HG03432 (cell line): ENCODE results near the gene MVD.
"Not testable (repeated sequence)": the region's sequence is repeated elsewhere in the genome, so short reads cannot be mapped to it uniquely, and the experiment has no call there.

Source experiments
- ATAC-seq: cut with Tn5 transposase; IDR thresholded peaks from one replicate; pipeline ENCODE4 v1.9.1; 2021; ENCODE audit warnings: mild to moderate bottlenecking, moderate library complexity; ENCODE audit not compliant: unreplicated experiment

The MVD gene

GRCh38 chr16:88685156-88686061, 22.5 kb upstream of the MVD start:
- ATAC-seq: no peak

- no peak for ATAC-seq
Observed at GRCh38 chr16:88684569-88685155, 21.8 kb upstream of the MVD start.

GRCh38 chr16:88681709-88682451, 19.0 kb upstream of the MVD start:
- peak; percentile 70 for ATAC-seq

GRCh38 chr16:88681084-88681680, 18.3 kb upstream of the MVD start:
- peak; percentile 15 for ATAC-seq

- no peak for ATAC-seq
Observed at GRCh38 chr16:88680554-88681083, 17.7 kb upstream of the MVD start.

DNA sequence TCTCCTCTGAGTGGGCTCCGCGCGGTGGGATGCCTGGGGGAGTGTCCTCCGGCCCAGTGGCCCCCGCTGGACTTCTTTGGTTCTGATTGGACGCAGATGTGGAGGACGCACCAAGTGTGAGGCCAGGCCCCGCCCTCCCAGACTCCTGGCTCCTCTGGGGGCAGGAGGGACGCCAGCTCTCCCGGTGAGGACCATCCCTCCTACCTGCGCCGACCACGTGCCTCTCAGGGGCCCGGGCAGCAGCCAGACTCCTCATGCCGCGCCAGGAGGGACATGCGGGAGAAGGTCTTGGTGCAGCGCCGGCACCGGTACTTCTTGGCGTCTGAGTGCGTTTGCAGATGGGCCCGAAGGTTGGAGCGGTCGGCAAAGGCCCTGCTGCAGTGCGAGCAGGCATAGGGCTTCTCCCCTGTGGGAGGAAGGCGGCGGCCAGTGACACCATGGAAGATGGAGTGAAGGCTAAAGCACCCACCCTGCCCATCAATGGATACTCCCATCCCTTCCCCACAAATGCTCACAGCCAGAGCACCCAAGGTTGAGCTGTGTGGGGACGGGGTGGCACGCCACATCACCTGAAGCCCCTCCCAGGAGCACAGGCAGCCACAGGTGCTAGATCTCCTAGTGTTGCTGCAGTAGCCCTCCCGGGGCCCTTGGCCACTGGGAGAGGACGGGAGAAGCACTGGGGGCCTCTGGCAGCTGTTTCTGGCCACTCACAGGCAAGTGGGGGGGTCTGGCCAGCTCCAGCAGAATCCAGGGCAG, 15.5 kb upstream of the MVD start:
- ATAC-seq: no peak

- no peak for ATAC-seq
Observed at GRCh38 chr16:88677721-88678120, 14.8 kb upstream of the MVD start.

DNA sequence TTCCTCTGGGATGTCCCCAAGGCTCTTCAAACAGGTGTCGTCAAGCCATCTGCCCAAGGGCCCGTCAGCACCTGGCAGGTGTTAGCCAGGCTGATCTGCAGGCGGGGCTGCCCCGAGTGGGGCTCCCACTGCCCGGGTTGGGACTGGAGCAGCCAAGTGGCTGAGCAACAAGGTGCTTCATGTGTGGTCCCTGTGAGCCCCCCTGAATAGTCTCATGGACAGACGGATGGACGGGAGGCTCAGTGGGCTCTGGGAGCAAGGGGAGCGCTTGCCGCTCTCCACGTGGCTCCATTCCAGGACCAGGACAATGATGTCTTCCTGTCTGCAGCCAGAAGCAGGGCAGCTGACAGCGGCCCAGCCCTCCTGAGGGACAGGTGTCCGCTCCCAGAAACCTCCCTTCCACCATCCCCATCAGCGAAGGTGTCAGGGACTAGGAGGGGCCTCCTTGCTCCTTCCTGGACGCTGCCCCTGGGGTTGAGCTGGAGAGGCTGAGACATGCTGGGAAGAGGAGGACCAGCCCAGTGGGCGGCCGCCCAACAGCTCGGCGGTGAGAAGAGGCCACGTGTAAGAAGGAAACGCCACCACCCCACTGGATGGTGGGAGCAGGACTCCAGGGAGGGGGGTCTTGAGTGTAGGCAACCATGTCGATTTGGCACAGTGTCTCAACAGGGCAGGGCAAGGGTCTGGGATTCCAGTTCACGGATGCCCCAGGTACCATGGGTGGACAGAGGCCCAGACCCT, 13.8 kb upstream of the MVD start:
- ATAC-seq: no peak

GRCh38 chr16:88673716-88674379, 11.0 kb upstream of the MVD start:
- no peak for ATAC-seq

- ATAC-seq: no peak
Observed at GRCh38 chr16:88672776-88673175, 9.9 kb upstream of the MVD start.

GRCh38 chr16:88671806-88672205, 8.9 kb upstream of the MVD start:
- no peak for ATAC-seq

- no peak for ATAC-seq
Observed at GRCh38 chr16:88669980-88670379, 7.1 kb upstream of the MVD start.

- ATAC-seq: not testable (repeated sequence)
Observed at GRCh38 chr16:88669493-88669892, 6.6 kb upstream of the MVD start.

DNA sequence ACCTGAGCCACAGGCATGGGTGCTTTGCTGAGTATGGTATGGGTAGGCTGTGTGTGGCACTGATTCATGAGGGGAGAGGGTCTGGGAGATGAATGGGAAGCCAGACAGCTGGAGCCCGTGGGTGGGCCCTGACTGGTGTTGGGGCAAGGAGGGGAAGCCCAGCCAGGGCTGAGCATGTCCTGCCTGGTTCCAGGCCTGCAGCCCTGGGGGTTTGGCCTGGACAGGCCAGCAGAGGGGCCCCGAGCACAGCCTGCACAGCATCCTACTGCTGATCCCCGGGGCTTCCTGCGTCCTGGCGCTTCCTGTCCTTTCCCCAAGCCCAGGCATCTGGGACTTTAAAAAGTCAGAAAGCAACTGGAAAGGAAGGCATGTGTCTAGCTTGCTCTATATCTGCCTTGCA, 4.6 kb upstream of the MVD start:
- ATAC-seq: no peak

GRCh38 chr16:88665570-88665969, 2.7 kb upstream of the MVD start:
- no peak for ATAC-seq

- ATAC-seq: no peak
Observed at GRCh38 chr16:88665148-88665547, 2.3 kb upstream of the MVD start.

DNA sequence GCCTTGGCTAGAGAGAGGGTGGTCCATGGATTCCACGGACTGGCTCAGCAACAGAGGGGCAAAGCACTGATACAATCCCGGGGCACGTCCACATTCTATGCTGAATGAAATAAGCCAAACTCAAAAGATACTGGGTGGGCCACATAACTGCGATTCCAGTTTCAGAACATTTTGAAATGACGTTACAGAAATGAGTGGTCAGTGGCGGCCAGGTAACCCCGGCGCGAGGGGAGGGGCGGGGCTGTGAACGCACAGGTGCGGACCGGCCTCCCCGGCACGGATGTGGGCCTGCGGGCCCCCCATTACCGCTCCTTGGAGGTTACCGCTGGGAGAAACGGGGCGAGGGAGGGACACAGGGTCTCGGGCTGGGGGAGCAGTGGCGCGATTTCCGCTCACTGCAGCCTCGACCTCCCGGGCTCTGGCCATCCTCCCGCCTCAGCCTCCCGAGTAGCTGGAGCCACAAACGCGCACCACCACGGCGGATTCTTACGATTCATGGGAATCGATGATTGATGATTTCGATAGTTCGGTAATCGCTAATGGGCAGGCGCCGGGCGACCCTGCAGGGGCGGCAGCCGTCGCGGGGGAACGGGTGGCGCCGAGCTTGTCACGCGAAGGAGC, 559 bp downstream of the MVD start:
- ATAC-seq: peak; percentile 5

- no peak for ATAC-seq
Observed at GRCh38 chr16:88661468-88661867, 1.4 kb downstream of the MVD start.

- ATAC-seq: no peak
Observed at GRCh38 chr16:88659160-88659559, 3.7 kb downstream of the MVD start.
